K562 (cell line): ENCODE data around the gene GJB2. TPM values are rescaled to one million over a fixed set of nuclear protein-coding genes. Genes with fewer than 3 reads are reported as not detected.

Experiments
- ATAC-seq: fragments of 200-7000 bp; cut with Tn5 transposase; 3 replicates; pipeline ENCODE4 v1.9.1; 2020; ENCODE audit warnings: moderate library complexity
- Bru-seq: library from RNA; stranded (reverse); fragments of 400-500 nt; gene quantifications from one replicate; lab custom pipeline; 2021; lab: Mats Ljungman, UMichigan
- BruChase-seq, 2 experiments: library from RNA; stranded (reverse); fragments of 400-500 nt; gene quantifications; one replicate each; lab custom pipeline; 2021; lab: Mats Ljungman, UMichigan
- BruUV-seq: library from RNA; stranded (reverse); fragments of 400-500 nt; replicated peaks from 2 replicates; lab custom pipeline; 2021; lab: Mats Ljungman, UMichigan
- CTCF ChIA-PET: fragments of 300-600 bp; formaldehyde crosslinking; extraction: SDS; loops from one replicate; lab custom pipeline; 2021; ENCODE audit warnings: low intra/inter-chr PET ratio; lab: Yijun Ruan, JAX
- POLR2A ChIA-PET: fragments of 300-600, 350-650 bp; sonication (Branson Sonifier 250); formaldehyde crosslinking; extraction: SDS; loops from one replicate; lab custom pipeline; 2021; ENCODE audit warnings: antibody characterized with exemption, inconsistent platforms; lab: Yijun Ruan, JAX
- DNase-seq, 4 experiments: peaks; one replicate each; pipeline versions ENCODE4 v3.0.0 to v3.0.0-alpha.2; 2011 to 2018; ENCODE audit warnings: low spot score in 3 of 4, mixed read lengths in 3 of 4; ENCODE audit errors: extremely low read depth in 1 of 4
- FAIRE-seq: peaks from 2 replicates; lab custom pipeline; 2011; peaks lifted over from hg19 to GRCh38; lab: Jason Lieb, UNC
- H2AFZ ChIP-seq: 2 replicates; pipeline ENCODE4 v1.6.0; 2011; ENCODE audit warnings: low read depth, low read length, control low read depth, inconsistent platforms
- H3K27ac ChIP-seq: fragments of 200-600 bp; 3 replicates; pipeline ENCODE4 v1.8.0; 2011; ENCODE audit warnings: low read depth, mild to moderate bottlenecking, control low read depth, inconsistent platforms, low read length, moderate library complexity, mixed read lengths; ENCODE audit errors: extremely low read depth
- H3K27me3 ChIP-seq, 2 experiments: fragments of 300-600 bp in 1 of 2; 2 replicates in 1 of 2; 3 replicates in 1 of 2; pipeline versions ENCODE4 v1.6.0 to v1.8.0; 2011; ENCODE audit warnings: inconsistent platforms in 2 of 2, low read length in 2 of 2, mild to moderate bottlenecking in 1 of 2, mixed read lengths in 1 of 2, moderate library complexity in 1 of 2; ENCODE audit not compliant: control insufficient read depth in 2 of 2, insufficient read depth in 2 of 2
- H3K36me3 ChIP-seq: fragments of 300-600 bp; 3 replicates; pipeline ENCODE4 v1.8.0; 2011; ENCODE audit warnings: mild to moderate bottlenecking, low read length, inconsistent platforms; ENCODE audit not compliant: control insufficient read depth, insufficient read depth
- H3K4me1 ChIP-seq, 2 experiments: fragments of 200-600 bp in 1 of 2; replicated peaks in 1 of 2; 2 replicates in 1 of 2; 3 replicates in 1 of 2; pipeline versions ENCODE4 v1.5.1 to v1.8.0; 2011; ENCODE audit warnings: inconsistent platforms in 2 of 2, low read length in 2 of 2, mild to moderate bottlenecking in 1 of 2, mixed read lengths in 1 of 2, moderate library complexity in 1 of 2; ENCODE audit not compliant: control insufficient read depth in 2 of 2, insufficient read depth in 2 of 2
- H3K4me2 ChIP-seq: 2 replicates; pipeline ENCODE4 v1.6.1; 2011; ENCODE audit warnings: low read length, control low read depth, inconsistent platforms, mixed read lengths; ENCODE audit not compliant: insufficient read depth
- H3K4me3 ChIP-seq: fragments of 200-600 bp; sonication (generic), shearing (Covaris generic); 2 replicates; pipeline ENCODE4 v1.5.1; 2016; ENCODE audit warnings: control low read depth, inconsistent platforms
- H3K79me2 ChIP-seq: fragments of 200-600 bp; 3 replicates; pipeline ENCODE4 v1.8.0; 2011; ENCODE audit warnings: low read length, inconsistent platforms; ENCODE audit not compliant: control insufficient read depth, insufficient read depth
- H3K9ac ChIP-seq, 2 experiments: 2 replicates each; pipeline versions ENCODE4 v1.6.0 to v1.6.1; 2011; ENCODE audit warnings: low read depth in 2 of 2, low read length in 2 of 2, control low read depth in 1 of 2, inconsistent platforms in 1 of 2, mild to moderate bottlenecking in 1 of 2, mixed read lengths in 1 of 2; ENCODE audit not compliant: insufficient read depth in 1 of 2
- H3K9me1 ChIP-seq: one replicate; pipeline ENCODE4 v1.6.0; 2011; ENCODE audit warnings: inconsistent platforms, mild to moderate bottlenecking, low read length, moderate library complexity; ENCODE audit not compliant: control insufficient read depth, insufficient read depth
- H3K9me3 ChIP-seq: replicated peaks from 2 replicates; pipeline ENCODE4 v1.5.1; 2011; ENCODE audit warnings: low read depth, low read length, inconsistent platforms; ENCODE audit not compliant: control insufficient read depth, insufficient read depth
- H4K20me1 ChIP-seq: replicated peaks from 2 replicates; pipeline ENCODE4 v1.6.1; 2011; ENCODE audit warnings: low read length, inconsistent platforms, mixed read lengths; ENCODE audit not compliant: control insufficient read depth, insufficient read depth
- BCL6 ChIP-seq: fragments of 250-450 bp; sonication (Bioruptor Pico); IDR thresholded peaks from 2 replicates; pipeline ENCODE4 v1.4.0; 2020
- E2F8 ChIP-seq: fragments of 450-650 bp; IDR thresholded peaks from 2 replicates; pipeline ENCODE4 v1.7.1; 2018; ENCODE audit warnings: mild to moderate bottlenecking, low read depth; ENCODE audit not compliant: partially characterized antibody
- ERF ChIP-seq: fragments of 450-650 bp; formaldehyde crosslinking; IDR thresholded peaks from 2 replicates; pipeline ENCODE4 v1.4.0; 2020; ENCODE audit warnings: mild to moderate bottlenecking, mixed read lengths
- KHSRP ChIP-seq: fragments of 450-650 bp; IDR thresholded peaks from 2 replicates; pipeline ENCODE4 v1.6.1; 2017
- MCM2 ChIP-seq: fragments of 450-650 bp; IDR thresholded peaks from 2 replicates; pipeline ENCODE4 v1.6.1; 2017; ENCODE audit warnings: low read depth, mild to moderate bottlenecking
- NFE2L1 ChIP-seq: fragments of 450-650 bp; IDR thresholded peaks from 2 replicates; pipeline ENCODE4 v1.6.1; 2016; ENCODE audit warnings: missing genetic modification characterization, low read depth, mild to moderate bottlenecking, missing compliant biosample characterization, moderate library complexity, borderline replicate concordance
- RBM15 ChIP-seq: fragments of 200-400 bp; formaldehyde crosslinking; IDR thresholded peaks from 2 replicates; pipeline ENCODE4 v1.6.1; 2018; ENCODE audit warnings: mild to moderate bottlenecking, low read length, moderate library complexity; ENCODE audit not compliant: insufficient read depth
- RUNX1 ChIP-seq: sonication (generic); IDR thresholded peaks from 2 replicates; pipeline ENCODE4 v1.6.1; 2016; ENCODE audit warnings: antibody characterized with exemption, low read depth
- SNIP1 ChIP-seq: fragments of 450-650 bp; IDR thresholded peaks from 2 replicates; pipeline ENCODE4 v1.7.1; 2017; ENCODE audit warnings: low read depth, mild to moderate bottlenecking
- SP1 ChIP-seq: sonication (generic); formaldehyde crosslinking; IDR thresholded peaks from 2 replicates; pipeline ENCODE4 v1.8.1; 2022; ENCODE audit warnings: mild to moderate bottlenecking, missing genetic modification reagents
- ZFP91 ChIP-seq: sonication (generic); formaldehyde crosslinking; IDR thresholded peaks from 2 replicates; pipeline ENCODE4 v1.8.0; 2022; ENCODE audit warnings: mild to moderate bottlenecking, missing genetic modification reagents
- ZNF76 ChIP-seq: fragments of 250-450 bp; sonication (Bioruptor Pico); IDR thresholded peaks from 2 replicates; pipeline ENCODE4 v1.4.0; 2020; ENCODE audit warnings: mild to moderate bottlenecking, moderate library complexity, borderline replicate concordance
- WGBS: fragments of 100-300 bp; shearing (Covaris generic); methylation state at CpG from one replicate; pipeline ENCODE4 v1.1.6; 2016; ENCODE audit warnings: low coverage, mixed read lengths; ENCODE audit not compliant: insufficient coverage; ENCODE audit errors: missing lambda C conversion rate; 5-methylcytosine and 5-hydroxymethylcytosine counted together
- in situ Hi-C: fragments of 300-500 bp; cut with MboI; formaldehyde crosslinking; loops from 4 replicates; pipeline ENCODE4 v1.15.0; 2018; ENCODE audit warnings: inconsistent platforms, mixed read lengths
- intact Hi-C: fragments of 100-400 bp; cut with micrococcal nuclease; formaldehyde crosslinking; loops from 2 replicates; pipeline ENCODE4 v1.14.2; 2022
- long read RNA-seq, 3 experiments: library from polyadenylated mRNA in 2 of 3; library from RNA in 1 of 3; unstranded in 2 of 3; stranded (forward) in 1 of 3; transcript quantifications; one replicate each; pipeline ENCODE4 v2.0.0, GENCODE V29; 2019 to 2022
- polyA minus RNA-seq, 3 experiments: library from RNA; depleted of rRNA, polyadenylated mRNA; stranded (reverse); fragments of >200 nt; gene quantifications; 2 replicates each; pipeline ENCODE4 v1.2.3, GENCODE V29; 2011
- polyA plus RNA-seq, 8 experiments: library from polyadenylated mRNA; depleted of rRNA in 4 of 8; stranded (reverse) in 5 of 8; unstranded in 3 of 8; fragments of >200 nt; fragmentation: Nextera tagmentation in 2 of 8; fragmentation: Illumina TruSeq in 1 of 8; extraction: Ambion mirVana in 2 of 8; extraction: Trizol in 1 of 8; gene quantifications; 2 replicates each; pipeline versions ENCODE4 v1.2.1 to v1.2.3, GENCODE V29; 2011 to 2014; ENCODE audit warnings: inconsistent platforms in 1 of 8, missing spikeins in 1 of 8
- total RNA-seq, 7 experiments: library from RNA; depleted of rRNA in 6 of 7; stranded (reverse); fragments of >200 nt in 6 of 7; fragmentation: Illumina TruSeq in 2 of 7; extraction: Trizol in 2 of 7; gene quantifications; 2 replicates each; pipeline versions ENCODE4 v1.2.1 to v1.2.3, GENCODE V29; 2011 to 2021; ENCODE audit warnings: low replicate concordance in 1 of 7

Gene GJB2
- not detected in 2 replicates for total RNA-seq (2011; cell fraction: chromatin; rRNA removed; ENCODE audit: low replicate concordance)
- total RNA-seq (2011; cell fraction: nucleolus; rRNA removed) = not detected in 2 replicates
- total RNA-seq (2011; cell fraction: nucleoplasm; rRNA removed) = not detected in 2 replicates
- not detected in 2 replicates for total RNA-seq (2014; rRNA removed)
- total RNA-seq (2014; rRNA removed; fragmentation: Illumina TruSeq; extraction: Trizol) = not detected in 2 replicates
- total RNA-seq (2015; rRNA removed; fragmentation: Illumina TruSeq; extraction: Trizol) = not detected in 2 replicates
- total RNA-seq (2021) = 0.07 TPM in 1 of 2 replicates, not detected in the other
- polyA plus RNA-seq (2011; rRNA removed) = not detected in 2 replicates
- not detected in 2 replicates for polyA plus RNA-seq (2011; cell fraction: cytosol; rRNA removed)
- not detected in 2 replicates for polyA plus RNA-seq (2011; cell fraction: nucleus; rRNA removed)
- polyA plus RNA-seq (2012) = not detected in 2 replicates
- not detected in 2 replicates for polyA plus RNA-seq (2014; fragmentation: Illumina TruSeq; extraction: Trizol)
- polyA plus RNA-seq (2014; fragmentation: Nextera tagmentation; extraction: Ambion mirVana) = not detected
- not detected in 2 replicates for polyA plus RNA-seq (2014; rRNA removed)
- not detected in 2 replicates for polyA minus RNA-seq (2011; rRNA and poly(A)+ RNA removed)
- not detected in 2 replicates for polyA minus RNA-seq (2011; cell fraction: cytosol; rRNA and poly(A)+ RNA removed)
- not detected in 2 replicates for polyA minus RNA-seq (2011; cell fraction: nucleus; rRNA and poly(A)+ RNA removed)
- Bru-seq, nascent RNA = not detected
- BruChase-seq, experiment 1, labeled RNA remaining after a 2-hour chase = percentile 12 among the genes with signal in this experiment
- percentile 21 among the genes with signal in this experiment for BruChase-seq, experiment 2, labeled RNA remaining after a 6-hour chase
- long read RNA-seq, experiment 1 = 0 reads
- long read RNA-seq, experiment 2 = 0 reads
- long read RNA-seq, experiment 3 = 0 reads

- peaks cover 4 to 15% of the 10 kb centered on the region in 2 experiments; a peak in 4 of 5 replicates for H3K27me3 ChIP-seq
- ChIA-PET POLR2A (no interaction called here), CTCF (no interaction called here)
- intact Hi-C loops = no loop called here
- no CpG with 5 or more reads among the region's 39 CpGs for WGBS
- no peaks in the 10 kb centered on the region for H4K20me1 ChIP-seq
- FAIRE-seq (no peak), ATAC-seq (no peak), DNase-seq (no peak)
- H3K79me2 ChIP-seq = no peaks in the 10 kb centered on the region
- in situ Hi-C loops = no loop called here
- no TSS peak for BruUV-seq
- no peak within 1 kb of the TSS for H2AFZ ChIP-seq
- H3K4me3 ChIP-seq = no peak within 1 kb of the TSS
- no peaks in the 10 kb centered on the region for H3K9me1 ChIP-seq
- no peaks in the 10 kb centered on the region for H3K36me3 ChIP-seq
- H3K9ac ChIP-seq = no peak within 1 kb of the TSS
- peaks cover 4% of the 10 kb centered on the region in 2 experiments; a peak in 2 of 5 replicates for H3K4me1 ChIP-seq
- no peak within 1 kb of the TSS for H3K27ac ChIP-seq
- no peaks in the 10 kb centered on the region for H3K9me3 ChIP-seq
- H3K4me2 ChIP-seq = no peak within 1 kb of the TSS
- no peak for TF ChIP-seq MCM2
- no peak for TF ChIP-seq E2F8
- no peak for TF ChIP-seq RUNX1
- no peak for TF ChIP-seq RBM15
- TF ChIP-seq ERF (CRISPR knock-in tag) = no peak
- TF ChIP-seq KHSRP = no peak
- no peak for TF ChIP-seq ZNF76 (CRISPR knock-in tag)
- no peak for TF ChIP-seq SNIP1
- no peak for TF ChIP-seq NFE2L1 (tag)
- no peak for TF ChIP-seq SP1 (CRISPR knock-in tag)
- no peak for TF ChIP-seq BCL6
- TF ChIP-seq ZFP91 = no peak
Observed at GRCh38 chr13:20192836-20193161, at the start of gene GJB2. GJB2 (minus strand) TSS chr13:20192938; CDS start chr13:20189581, 3,357 bp downstream.
